HT1080 (cell line): Measurements from ENCODE around the gene PRSS1. TPM values are rescaled to one million over a fixed set of nuclear protein-coding genes. Genes with fewer than 3 reads are reported as not detected.
"Not testable (repeated sequence)": the region's sequence is repeated elsewhere in the genome, so short reads cannot be mapped to it uniquely, and the experiment has no call there.

Experiments used
- DNase-seq: peaks from one replicate; pipeline ENCODE4 v3.0.0-alpha.2; 2015; ENCODE audit warnings: low read depth
- total RNA-seq: library from RNA; depleted of rRNA; stranded (reverse); fragments of >200 nt; shearing (Covaris generic); gene quantifications from 2 replicates; pipeline ENCODE4 v1.2.3, GENCODE V29; 2014

PRSS1 gene
- total RNA-seq, 1 experiment from 2014 or later, result not detected

DNA sequence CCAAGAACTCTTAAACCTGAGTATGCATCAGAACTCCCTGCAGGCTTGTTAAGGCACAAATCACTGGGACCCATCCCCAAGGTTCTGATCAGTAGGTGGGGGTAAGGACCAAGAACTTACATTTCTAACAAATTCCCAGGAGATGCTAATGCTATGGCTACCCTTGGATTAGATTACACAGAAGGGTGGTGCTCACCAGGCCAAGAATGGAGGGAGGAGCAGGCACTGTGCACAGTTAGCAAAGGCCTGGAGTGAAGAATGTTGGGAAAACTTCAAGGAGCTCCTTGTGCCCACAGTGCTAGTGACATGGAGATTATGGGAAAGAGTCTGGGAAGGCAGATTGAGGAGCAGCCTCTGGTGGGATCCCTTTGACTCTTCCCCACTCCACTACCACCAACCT is 23.4 kb downstream of the PRSS1 start:
- no peak for DNase-seq

DNA sequence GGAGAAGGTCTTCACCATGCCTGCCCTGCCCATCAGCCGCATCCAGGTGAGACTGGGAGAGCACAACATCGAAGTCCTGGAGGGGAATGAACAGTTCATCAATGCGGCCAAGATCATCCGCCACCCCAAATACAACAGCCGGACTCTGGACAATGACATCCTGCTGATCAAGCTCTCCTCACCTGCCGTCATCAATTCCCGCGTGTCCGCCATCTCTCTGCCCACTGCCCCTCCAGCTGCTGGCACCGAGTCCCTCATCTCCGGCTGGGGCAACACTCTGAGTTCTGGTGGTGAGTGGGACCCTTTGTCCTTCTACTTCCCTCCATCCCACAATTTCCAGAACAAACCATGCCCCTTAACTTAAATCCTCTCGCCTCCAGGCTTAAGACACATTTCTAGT is 24.0 kb downstream of the PRSS1 start:
- no peak for DNase-seq

DNA sequence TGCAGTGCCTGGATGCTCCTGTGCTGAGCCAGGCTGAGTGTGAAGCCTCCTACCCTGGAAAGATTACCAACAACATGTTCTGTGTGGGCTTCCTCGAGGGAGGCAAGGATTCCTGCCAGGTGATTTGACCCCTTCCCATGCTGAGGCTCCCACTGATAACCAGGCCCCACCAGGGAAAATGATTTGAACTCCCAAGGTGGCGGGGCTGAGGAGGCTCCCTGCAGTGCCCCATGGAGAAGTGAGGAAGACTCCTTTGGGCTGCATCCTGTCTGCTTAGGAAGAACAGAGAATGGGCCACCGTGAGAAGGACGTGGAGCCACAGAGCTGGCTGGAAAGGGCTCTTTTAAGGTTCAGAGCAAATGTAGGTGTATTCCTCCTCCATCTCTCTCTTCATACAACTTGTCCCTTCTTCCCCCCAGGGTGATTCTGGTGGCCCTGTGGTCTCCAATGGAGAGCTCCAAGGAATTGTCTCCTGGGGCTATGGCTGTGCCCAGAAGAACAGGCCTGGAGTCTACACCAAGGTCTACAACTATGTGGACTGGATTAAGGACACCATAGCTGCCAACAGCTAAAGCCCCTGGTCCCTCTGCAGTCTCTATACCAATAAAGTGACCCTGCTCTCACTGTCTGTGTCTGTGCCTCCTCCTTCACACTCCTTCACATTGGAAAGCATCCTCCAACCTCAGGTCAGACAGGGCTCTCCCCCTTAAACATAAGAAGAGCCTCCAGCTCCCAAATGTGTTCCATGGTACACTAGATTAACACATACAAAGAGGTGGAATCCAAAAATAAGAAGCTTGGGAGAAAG is 24.9 kb downstream of the PRSS1 start:
- DNase-seq, result no peak

DNA sequence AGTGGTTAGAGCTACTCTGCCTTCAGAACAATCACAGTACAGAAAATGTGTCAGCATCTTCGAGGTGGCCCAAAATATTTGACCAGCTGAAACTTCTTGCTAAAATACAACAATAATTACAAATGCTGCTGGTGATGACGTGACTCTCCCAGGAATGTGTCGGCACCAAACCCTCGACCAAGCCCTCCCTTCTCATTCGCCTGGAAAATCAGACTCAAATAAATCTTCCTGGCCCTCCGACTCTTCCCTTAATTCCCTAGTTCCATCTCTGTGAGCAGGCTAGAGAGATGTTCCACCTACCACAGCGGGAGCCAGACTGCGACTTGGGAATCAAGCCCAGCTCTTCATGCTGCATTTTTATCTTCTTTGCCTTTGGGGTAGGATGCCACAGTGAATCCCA is 25.6 kb downstream of the PRSS1 start:
- peak; percentile 27 for DNase-seq

DNA sequence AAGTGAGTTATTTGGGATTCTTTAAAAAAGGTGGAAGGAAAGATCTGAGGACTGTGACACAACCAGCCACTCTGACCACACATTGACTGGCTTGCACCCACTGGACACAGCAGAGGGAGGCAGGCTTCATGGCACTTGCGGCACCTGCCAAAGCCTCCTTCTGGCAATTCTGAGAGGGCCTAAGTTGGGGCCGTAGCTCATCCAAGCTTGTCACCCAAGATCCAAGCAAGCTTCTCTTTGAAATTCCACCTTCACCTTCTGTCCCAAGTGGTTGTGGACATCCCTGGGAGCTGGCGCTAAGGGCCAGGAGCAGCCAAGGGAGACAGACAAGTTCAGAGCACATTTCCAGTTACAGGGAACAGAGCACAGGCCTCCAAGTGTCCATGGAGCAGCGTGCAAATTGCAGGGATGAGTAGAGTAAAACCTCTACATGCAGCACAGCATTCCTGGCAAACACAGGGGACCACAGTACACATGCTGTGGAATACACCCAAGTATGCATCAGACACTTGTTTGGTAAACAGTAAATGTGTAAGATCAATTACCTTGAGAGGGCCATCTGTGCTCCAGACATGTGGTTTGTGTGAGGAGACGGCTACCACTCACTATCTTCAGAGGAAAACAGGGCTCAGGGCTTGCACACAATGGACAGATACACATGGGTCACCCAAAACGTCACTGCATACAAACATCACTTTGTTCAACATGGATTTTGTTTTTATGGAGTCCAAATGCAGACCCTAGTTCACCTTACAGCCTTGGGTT is 26.3 kb downstream of the PRSS1 start:
- DNase-seq, result not testable (repeated sequence)

DNA sequence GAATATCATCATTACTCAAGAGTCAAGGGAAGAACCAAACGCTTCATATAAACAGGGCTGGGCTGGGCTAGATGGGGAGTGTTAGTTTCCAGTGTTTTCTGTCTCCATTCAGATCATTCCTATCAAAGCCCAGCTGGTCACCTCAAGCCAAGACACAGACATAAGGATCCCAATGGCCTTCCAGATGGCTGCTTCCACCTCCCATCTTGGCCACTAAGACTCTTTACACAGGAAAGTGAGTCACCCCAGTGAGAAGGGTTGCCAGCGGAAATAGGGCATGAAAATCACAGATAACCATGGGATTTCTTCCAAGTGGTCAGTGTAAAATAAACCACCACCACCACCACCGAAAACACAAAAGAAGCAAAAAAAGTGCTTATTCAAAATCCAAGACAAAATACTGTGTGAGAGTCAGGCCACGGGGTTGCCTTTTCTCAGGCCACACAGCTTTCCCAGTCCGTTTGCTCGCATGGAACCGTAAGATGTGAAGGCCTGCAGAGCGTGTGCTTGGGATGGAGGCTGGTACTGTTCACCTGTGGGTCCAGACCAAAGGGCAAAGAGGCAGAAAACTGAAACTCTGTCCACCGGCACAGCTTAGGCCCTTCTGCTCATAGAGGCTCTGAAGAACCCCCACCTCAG is 27.1 kb downstream of the PRSS1 start:
- DNase-seq, result peak; percentile 89

DNA sequence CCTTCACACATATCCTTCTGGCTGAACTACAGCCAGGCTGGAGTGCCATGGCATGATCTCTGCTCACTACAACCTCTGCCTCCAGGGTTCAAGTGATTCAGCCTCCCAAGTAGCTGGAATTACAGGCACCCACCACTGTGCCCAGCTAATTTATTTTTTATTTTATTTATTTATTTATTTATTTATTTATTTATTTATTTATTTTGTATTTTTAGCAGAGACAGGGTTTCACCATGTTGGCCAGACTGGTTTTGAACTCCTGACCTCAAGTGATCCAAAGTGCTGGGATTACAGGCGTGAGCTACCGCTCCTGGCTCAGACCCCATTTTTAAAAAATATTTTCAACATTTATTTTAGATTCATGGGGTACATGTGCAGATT is 27.6 kb downstream of the PRSS1 start:
- DNase-seq, result not testable (repeated sequence)

DNA sequence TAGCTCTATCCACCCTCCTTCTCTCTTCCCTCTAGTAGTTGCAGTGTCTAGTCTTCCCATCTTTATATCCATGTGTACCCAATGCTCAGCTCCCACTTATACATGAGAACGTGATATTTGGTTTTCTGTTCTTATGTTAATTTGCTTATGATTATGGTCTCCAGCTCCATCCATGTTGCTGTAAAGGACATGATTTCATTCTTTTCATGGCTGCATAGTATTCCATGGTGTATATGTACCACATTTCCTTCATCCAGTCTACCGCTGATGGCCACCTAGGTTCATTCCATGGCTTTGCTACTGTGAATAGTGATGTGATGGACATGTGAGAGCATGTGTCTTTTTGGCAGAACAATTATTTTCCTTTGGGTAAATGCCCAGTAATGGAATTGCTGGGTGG is 28.0 kb downstream of the PRSS1 start:
- DNase-seq, result no peak

DNA sequence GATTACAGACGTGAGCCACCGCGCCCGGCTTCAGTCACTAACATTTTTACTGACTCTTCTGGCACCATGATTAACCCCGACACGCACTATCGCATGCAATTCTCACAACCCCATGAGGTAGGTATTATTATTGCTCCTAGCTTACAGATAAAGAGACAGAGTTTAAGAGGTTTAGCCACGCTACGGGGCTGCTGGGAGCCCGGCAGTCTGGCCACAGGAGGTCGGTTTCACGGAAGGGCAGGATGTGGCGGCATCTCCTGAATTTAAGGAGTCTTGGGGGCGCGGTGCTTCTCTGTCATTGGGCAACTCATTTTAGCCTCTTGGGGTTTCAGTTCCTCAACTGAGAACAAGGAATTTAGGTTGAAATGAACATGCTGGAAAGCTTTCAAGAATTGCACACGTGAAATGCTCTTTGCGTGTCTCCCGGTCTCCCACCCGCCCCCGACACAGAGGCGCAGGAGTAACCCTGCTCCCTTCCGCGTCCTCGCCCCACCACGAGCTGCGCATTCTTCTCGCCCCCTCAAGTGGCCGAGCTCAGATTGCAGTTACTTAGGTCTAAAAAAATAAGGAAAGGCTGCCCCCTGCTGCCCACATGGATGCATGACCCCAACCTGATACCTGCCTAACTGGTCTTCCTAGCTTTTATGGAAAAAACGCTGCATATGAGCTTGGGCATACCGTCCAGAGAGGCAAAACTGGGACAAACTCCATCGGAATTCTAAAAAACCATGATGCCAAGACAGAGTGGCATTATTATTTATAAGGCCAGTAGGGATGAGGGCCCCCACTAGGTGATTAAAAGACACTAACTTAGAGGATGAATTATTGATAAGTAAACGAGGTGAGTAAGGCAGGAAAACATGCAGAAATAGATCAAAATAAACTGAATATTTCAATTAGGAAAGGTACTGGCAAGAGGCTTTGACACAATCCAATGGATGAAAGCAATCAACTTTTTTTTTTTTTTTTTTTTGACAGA is 33.9 kb downstream of the PRSS1 start:
- DNase-seq, result peak; percentile 87

DNA sequence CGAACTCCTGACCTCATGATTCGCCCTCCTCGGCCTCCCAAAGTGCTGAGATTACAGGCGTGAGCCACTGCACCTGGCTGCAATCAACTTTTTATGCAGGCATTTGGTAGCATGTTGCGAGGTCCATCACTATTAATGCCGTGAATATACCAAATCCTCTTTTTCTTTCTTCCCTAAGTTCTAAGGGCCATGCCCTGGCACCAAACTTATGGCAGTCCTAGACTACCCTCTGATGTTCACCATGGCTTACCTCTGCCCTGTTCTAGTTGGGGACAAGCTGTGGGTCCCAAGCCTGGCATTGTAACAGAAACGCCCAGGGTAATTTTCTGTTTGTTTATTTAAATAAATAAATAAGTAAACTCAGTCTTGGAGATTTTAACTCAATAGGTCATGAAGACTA is 34.8 kb downstream of the PRSS1 start:
- no peak for DNase-seq

DNA sequence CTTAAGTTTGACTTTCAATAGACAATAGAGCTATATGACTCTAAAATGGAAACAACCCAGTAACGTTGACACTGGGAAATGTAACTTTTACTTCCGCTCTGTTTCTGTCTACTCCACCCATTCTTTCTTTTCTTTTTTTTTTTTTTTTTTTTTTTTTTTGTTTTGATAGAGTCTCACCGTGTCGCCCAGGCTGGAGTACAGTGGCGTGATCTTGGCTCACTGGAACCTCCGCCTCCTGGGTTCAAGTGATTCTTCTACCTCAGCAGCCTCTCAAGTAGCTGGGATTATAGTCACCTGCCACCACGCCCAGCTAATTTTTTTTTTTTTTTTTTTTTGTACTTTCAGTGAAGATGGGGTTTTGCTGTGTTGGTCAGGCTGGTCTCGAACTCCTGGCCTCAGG is 35.4 kb downstream of the PRSS1 start:
- no peak for DNase-seq

DNA sequence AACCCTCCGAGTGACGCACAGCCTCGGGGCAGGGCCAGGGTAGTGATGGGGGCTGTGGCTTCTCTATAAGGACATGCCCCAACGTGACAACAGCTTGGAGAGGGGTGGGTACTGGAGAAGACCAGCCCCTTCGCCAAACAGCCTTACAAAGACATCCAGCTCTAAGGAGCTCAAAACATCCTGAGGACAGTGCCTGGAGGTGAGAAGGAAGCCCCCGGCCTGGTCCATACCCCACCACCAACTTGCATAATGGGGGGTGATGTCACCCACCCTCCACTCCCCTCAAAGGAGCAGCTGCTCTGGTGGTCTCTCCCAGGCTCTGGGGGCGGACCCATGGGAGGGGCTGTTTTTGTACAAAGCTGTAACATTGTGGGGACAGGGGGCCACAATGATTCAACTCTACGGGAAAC is 36.6 kb downstream of the PRSS1 start:
- no peak for DNase-seq

DNA sequence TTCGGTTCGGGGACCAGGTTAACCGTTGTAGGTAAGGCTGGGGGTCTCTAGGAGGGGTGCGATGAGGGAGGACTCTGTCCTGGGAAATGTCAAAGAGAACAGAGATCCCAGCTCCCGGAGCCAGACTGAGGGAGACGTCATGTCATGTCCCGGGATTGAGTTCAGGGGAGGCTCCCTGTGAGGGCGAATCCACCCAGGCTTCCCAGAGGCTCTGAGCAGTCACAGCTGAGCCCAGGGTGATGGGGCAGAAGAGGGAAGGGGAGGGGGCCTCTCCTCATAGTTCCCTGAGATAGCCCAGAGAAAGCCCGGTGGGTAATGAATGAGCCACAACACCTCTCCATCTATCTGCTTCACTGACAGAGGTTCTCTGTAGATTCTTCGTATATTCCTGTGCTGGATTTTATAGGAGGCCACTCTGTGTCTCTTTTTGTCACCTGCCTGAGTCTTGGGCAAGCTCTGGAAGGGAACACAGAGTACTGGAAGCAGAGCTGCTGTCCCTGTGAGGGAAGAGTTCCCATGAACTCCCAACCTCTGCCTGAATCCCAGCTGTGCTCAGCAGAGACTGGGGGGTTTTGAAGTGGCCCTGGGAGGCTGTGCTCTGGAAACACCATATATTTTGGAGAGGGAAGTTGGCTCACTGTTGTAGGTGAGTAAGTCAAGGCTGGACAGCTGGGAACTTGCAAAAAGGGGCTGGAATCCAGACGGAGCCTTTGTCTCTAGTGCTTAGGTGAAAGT is 37.9 kb downstream of the PRSS1 start:
- no peak for DNase-seq

DNA sequence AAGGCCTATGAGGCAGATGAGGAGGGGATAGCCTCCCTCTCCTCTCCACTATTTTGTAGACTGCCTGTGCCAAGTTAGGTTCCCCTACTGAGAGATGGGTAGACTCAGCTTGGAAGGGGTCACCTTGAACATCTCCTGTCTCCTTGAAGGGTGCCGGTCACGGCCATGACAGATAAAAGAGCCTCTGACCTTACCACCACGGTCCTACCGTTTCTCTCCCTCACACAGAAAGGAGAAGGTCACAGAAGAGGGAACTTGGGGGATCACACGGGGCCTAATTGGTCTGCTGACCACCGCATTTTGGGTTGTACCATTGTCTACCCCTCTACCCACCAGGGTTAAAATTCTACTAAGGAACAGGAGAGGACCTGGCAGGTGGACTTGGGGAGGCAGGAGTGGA is 38.5 kb downstream of the PRSS1 start:
- DNase-seq, result no peak

DNA sequence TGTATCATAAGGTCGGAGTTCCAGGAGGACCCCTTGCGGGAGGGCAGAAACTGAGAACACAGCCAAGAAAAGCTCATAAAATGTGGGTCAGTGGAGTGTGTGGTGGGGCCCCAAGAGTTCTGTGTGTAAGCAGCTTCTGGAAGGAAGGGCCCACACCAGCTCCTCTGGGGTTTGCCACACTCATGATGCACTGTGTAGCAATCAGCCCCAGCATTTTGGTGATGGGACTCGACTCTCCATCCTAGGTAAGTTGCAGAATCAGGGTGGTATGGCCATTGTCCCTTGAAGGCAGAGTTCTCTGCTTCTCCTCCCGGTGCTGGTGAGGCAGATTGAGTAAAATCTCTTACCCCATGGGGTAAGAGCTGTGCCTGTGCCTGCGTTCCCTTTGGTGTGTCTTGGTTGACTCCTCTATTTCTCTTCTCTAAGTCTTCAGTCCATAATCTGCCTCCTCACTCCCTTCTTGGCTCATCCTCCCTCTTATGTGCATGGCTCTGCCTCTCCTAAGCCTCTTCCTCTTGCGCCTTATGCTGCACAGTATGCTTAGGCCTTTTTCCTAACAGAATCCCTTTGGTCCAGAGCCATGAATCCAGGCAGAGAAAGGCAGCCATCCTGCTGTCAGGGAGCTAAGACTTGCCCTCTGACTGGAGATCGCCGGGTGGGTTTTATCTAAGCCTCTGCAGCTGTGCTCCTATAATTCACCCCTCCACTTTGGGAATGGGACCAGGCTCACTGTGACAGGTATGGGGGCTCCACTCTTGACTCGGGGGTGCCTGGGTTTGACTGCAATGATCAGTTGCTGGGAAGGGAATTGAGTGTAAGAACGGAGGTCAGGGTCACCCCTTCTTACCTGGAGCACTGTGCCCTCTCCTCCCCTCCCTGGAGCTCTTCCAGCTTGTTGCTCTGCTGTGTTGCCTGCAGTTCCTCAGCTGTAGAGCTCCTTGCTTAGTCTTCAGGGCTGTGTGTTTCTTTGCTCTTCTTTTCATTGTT is 39.3 kb downstream of the PRSS1 start:
- no peak for DNase-seq

DNA sequence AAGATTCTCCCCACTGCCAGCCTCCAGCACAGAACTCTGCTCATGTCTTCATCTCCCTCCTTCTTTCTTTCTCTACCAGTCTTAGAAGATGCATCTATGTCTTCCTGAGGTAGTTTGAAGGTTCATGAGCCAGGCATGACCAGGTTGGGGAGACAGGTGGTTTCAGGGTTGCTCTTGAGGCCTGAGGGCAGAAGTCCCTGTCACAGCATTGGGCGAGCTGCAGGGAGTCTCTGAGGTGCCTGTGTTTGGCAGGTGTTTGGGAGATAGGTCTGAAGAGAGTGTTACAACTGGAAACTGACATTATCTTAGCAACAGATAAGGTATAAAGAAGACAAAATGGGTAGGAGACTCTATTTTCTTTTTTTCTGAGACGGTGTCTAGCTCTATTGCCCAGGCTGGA is 40.2 kb downstream of the PRSS1 start:
- no peak for DNase-seq

DNA sequence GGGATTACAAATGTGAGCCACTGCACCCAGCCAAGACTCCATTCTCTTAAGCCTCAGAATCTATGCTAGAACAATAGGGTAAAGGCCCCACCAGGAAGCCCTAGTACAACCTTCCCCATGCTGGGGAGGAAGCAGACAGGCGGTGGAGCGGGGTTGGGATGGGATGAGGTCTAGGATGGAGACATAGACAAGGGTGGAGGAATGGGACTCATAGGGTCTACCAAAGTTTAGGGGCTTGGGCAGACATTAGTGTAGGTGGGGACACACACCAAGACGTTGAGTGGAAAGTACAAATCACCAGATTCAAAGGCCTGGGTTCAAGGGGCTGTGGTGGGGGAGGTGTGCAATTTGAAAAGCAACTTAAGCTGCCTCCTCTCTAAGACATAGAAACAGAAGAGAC is 40.8 kb downstream of the PRSS1 start:
- DNase-seq, result no peak

DNA sequence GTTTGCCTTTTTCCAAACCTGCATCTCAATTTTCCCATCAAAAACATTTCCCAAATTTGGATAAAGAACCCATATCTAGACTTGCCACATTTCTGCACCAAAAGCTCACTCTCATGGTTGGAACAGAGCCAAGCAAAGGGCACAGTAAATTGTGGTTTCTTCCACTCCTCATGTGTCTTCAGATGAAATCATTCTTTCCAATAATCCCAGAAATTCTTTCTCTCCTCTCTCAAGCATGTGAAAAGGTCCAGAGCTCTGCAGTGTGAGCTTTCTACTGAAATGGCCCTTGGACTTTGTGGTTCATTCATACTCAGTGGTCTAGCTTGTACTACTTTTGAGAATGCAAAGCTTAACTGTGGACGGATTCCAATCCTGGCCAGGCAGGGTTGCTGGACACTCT is 41.3 kb downstream of the PRSS1 start:
- no peak for DNase-seq

DNA sequence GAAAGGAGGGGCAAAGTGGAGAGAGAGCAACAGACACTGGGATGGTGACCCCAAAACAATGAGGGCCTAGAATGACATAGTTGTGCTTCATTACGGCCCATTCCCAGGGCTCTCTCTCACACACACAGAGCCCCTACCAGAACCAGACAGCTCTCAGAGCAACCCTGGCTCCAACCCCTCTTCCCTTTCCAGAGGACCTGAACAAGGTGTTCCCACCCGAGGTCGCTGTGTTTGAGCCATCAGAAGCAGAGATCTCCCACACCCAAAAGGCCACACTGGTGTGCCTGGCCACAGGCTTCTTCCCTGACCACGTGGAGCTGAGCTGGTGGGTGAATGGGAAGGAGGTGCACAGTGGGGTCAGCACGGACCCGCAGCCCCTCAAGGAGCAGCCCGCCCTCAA is 42.2 kb downstream of the PRSS1 start:
- DNase-seq, result no peak
